OCI-LY7 (cell line): ENCODE measurements around the gene ERMN. TPM values are rescaled to one million over a fixed set of nuclear protein-coding genes. Genes with fewer than 3 reads are reported as not detected.

Experiments
- BruUV-seq: library from RNA; stranded (reverse); fragments of 400-500 nt; replicated peaks from 2 replicates; lab custom pipeline; 2021; lab: Mats Ljungman, UMichigan
- CTCF ChIA-PET: fragments of 300-600 bp; sonication (Branson Sonifier 250); formaldehyde crosslinking; loops from one replicate; lab custom pipeline; 2022; ENCODE audit warnings: antibody characterized with exemption; ENCODE audit not compliant: unreplicated experiment; lab: Charles Lee
- POLR2A ChIA-PET: fragments of 300-600 bp; sonication (Branson Sonifier 250); formaldehyde crosslinking; loops from one replicate; lab custom pipeline; 2022; ENCODE audit warnings: antibody characterized with exemption; lab: Charles Lee
- DNase-seq: peaks from one replicate; pipeline ENCODE4 v3.0.0-alpha.2; 2015; ENCODE audit warnings: low spot score
- H2AFZ ChIP-seq: fragments of 200-600 bp; sonication (generic), shearing (Covaris generic); 2 replicates; pipeline ENCODE4 v1.6.1; 2014; ENCODE audit warnings: mild to moderate bottlenecking, antibody characterized with exemption, low read length, moderate library complexity
- H3K27ac ChIP-seq: fragments of 200-600 bp; sonication (generic); 2 replicates; pipeline ENCODE4 v1.5.1; 2014; ENCODE audit warnings: mixed run types, low read depth, mild to moderate bottlenecking, moderate library complexity, low read length, inconsistent platforms; ENCODE audit not compliant: poor library complexity, severe bottlenecking
- H3K36me3 ChIP-seq: fragments of 200-600 bp; sonication (generic); 2 replicates; pipeline ENCODE4 v1.6.1; 2014; ENCODE audit warnings: mild to moderate bottlenecking, antibody characterized with exemption, low read length, moderate library complexity, mixed read lengths; ENCODE audit not compliant: insufficient read depth
- H3K4me1 ChIP-seq: fragments of 200-600 bp; sonication (generic); 2 replicates; pipeline ENCODE4 v1.5.1; 2014; ENCODE audit warnings: mild to moderate bottlenecking, low read length; ENCODE audit not compliant: insufficient read depth, poor library complexity, severe bottlenecking
- H3K4me2 ChIP-seq: fragments of 200-600 bp; sonication (generic); 2 replicates; pipeline ENCODE4 v1.6.1; 2014; ENCODE audit warnings: mild to moderate bottlenecking, low read length
- H3K4me3 ChIP-seq: fragments of 200-600 bp; sonication (generic); 2 replicates; pipeline ENCODE4 v1.5.1; 2014; ENCODE audit warnings: mild to moderate bottlenecking, low read depth, low read length; ENCODE audit not compliant: poor library complexity, severe bottlenecking
- H3K79me2 ChIP-seq: fragments of 200-600 bp; sonication (generic); 2 replicates; pipeline ENCODE4 v1.6.1; 2016; ENCODE audit warnings: low read depth, mild to moderate bottlenecking, low read length, moderate library complexity, mixed read lengths; ENCODE audit not compliant: insufficient read depth
- H3K9me2 ChIP-seq: fragments of 200-600 bp; sonication (generic); 2 replicates; pipeline ENCODE4 v1.6.1; 2016; ENCODE audit warnings: mild to moderate bottlenecking, low read length, mixed read lengths; ENCODE audit not compliant: insufficient read depth
- H3K9me3 ChIP-seq: fragments of 200-600 bp; sonication (generic); 2 replicates; pipeline ENCODE4 v1.6.1; 2014; ENCODE audit warnings: mild to moderate bottlenecking, mixed run types, low read length, mixed read lengths
- H4K20me1 ChIP-seq: fragments of 200-600 bp; sonication (generic); 2 replicates; pipeline ENCODE4 v1.6.1; 2014; ENCODE audit warnings: mild to moderate bottlenecking, antibody characterized with exemption, low read length, moderate library complexity, mixed read lengths; ENCODE audit not compliant: insufficient read depth
- EZH2phosphoT487 ChIP-seq: fragments of 200-600 bp; sonication (generic); IDR thresholded peaks from 2 replicates; pipeline ENCODE4 v1.6.1; 2018; ENCODE audit warnings: low read depth, borderline replicate concordance, mild to moderate bottlenecking, mixed run types, antibody characterized with exemption, low read length, moderate library complexity, mixed read lengths
- intact Hi-C: fragments of 100-400 bp; cut with micrococcal nuclease; formaldehyde crosslinking; loops from one replicate; pipeline ENCODE4 v1.10.0; 2022; ENCODE audit not compliant: unreplicated experiment
- total RNA-seq, 2 experiments: library from RNA; depleted of rRNA in 1 of 2; stranded (reverse); fragments of >200 nt in 1 of 2; shearing (Covaris generic) in 1 of 2; gene quantifications; 2 replicates each; pipeline ENCODE4 v1.2.3, GENCODE V29; 2014 to 2022
- TF ChIP-seq, protein P1 (sequence below): fragments of 200-600 bp; sonication (generic); conservative IDR thresholded peaks from 2 replicates; pipeline ENCODE4 v1.5.1; 2014; ENCODE audit warnings: mild to moderate bottlenecking, antibody characterized with exemption, low read length, moderate library complexity, mixed read lengths

Gene ERMN
- total RNA-seq, 2 experiments from 2014 or later: 2.1 to 2.2 TPM

DNA sequence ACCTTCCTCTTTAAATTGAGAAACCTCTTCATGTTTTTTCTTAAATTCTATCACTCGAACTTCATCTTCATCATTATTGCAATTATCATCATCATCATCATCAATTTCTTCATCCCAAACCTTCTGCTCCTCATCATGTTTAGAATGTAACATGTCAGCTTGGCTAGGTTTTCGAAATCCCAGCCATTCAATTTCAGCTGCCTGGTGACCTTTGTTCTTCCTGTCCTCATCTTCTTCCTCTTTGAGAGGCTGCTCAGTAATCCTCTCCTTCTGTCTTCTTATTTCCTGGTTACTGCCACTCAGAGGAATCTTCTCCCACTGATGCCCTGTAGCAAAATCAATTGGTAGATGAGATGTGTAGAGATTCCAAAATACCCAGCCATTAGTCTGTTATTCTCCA is 4.2 kb downstream of the ERMN start:
- intact Hi-C loops: no loop called here
- no peaks in the 10 kb centered on the region for H3K9me3 ChIP-seq
- no peak overlapping the region for H3K27ac ChIP-seq
- no TSS peak for BruUV-seq
- CTCF ChIA-PET: no interaction called here
- no peaks in the 10 kb centered on the region for H3K9me2 ChIP-seq
- no peaks in the 10 kb centered on the region for H3K79me2 ChIP-seq
- no peaks in the 10 kb centered on the region for H4K20me1 ChIP-seq
- no peaks in the 10 kb centered on the region for H3K36me3 ChIP-seq
- peaks cover 5% of the 10 kb centered on the region for H3K4me1 ChIP-seq
- TF ChIP-seq, protein P1, sequence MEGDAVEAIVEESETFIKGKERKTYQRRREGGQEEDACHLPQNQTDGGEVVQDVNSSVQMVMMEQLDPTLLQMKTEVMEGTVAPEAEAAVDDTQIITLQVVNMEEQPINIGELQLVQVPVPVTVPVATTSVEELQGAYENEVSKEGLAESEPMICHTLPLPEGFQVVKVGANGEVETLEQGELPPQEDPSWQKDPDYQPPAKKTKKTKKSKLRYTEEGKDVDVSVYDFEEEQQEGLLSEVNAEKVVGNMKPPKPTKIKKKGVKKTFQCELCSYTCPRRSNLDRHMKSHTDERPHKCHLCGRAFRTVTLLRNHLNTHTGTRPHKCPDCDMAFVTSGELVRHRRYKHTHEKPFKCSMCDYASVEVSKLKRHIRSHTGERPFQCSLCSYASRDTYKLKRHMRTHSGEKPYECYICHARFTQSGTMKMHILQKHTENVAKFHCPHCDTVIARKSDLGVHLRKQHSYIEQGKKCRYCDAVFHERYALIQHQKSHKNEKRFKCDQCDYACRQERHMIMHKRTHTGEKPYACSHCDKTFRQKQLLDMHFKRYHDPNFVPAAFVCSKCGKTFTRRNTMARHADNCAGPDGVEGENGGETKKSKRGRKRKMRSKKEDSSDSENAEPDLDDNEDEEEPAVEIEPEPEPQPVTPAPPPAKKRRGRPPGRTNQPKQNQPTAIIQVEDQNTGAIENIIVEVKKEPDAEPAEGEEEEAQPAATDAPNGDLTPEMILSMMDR: no peak
- TF ChIP-seq EZH2phosphoT487: no peak
- H3K4me2 ChIP-seq: no peak overlapping the region
- peak overlapping the region; percentile 12; the same call in 1 of the 2 replicates for H2AFZ ChIP-seq
- POLR2A ChIA-PET: no interaction called here
- H3K4me3 ChIP-seq: no peak overlapping the region
- DNase-seq: no peak

DNA sequence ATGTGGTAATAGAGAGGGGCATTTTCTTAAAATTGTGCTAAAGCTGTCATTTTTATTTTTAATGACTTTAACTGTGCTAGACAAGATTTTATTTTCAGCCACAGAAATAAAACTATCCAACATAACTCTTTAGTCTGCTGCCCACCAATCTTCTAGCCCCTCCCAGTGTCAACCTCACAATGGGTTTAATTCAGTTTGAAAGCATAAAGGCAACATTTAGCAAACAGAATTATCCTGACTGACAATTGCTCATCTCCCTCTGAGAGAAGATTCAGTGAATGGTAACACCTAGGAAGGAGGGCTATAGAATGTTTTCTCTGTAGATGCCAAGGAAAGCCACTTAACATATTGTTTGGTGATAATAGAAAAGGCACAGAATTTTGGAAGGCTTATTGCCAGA is 5.2 kb downstream of the ERMN start:
- Histone ChIP-seq H3K9me3 (no peaks in the 10 kb centered on the region), H2AFZ (no peak overlapping the region), H4K20me1 (no peaks in the 10 kb centered on the region), H3K4me1 (peaks cover 5% of the 10 kb centered on the region), H3K4me2 (no peak overlapping the region), H3K79me2 (no peaks in the 10 kb centered on the region), H3K27ac (no peak overlapping the region), H3K9me2 (no peaks in the 10 kb centered on the region), H3K4me3 (no peak overlapping the region), H3K36me3 (no peaks in the 10 kb centered on the region)
- intact Hi-C loops: no loop called here
- ChIA-PET POLR2A (no interaction called here), CTCF (no interaction called here)
- DNase-seq: no peak
- BruUV-seq: no TSS peak
- TF ChIP-seq, protein P1: no peak
- TF ChIP-seq EZH2phosphoT487: no peak

DNA sequence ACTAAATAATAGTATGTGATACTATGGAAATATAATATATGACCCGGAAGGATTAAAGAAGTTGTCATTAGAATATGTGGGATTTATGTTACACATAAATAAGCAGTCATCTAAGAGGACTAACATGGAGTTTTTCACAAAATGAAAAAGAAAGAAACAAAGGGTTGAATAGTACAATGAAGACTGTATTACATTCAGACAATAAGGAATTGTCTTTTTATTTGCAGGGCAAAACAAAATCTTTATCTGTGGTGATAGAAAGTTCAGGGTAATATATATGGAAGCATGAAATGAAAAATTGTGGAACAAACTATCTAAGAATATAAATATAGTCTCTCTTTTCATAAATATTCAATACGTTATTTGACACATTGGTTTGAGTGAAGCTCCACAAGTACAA is 5.8 kb downstream of the ERMN start:
- Histone ChIP-seq H3K9me3 (no peaks in the 10 kb centered on the region), H3K4me2 (no peak overlapping the region), H3K79me2 (no peaks in the 10 kb centered on the region), H3K9me2 (no peaks in the 10 kb centered on the region), H4K20me1 (no peaks in the 10 kb centered on the region), H3K4me1 (peaks cover 5% of the 10 kb centered on the region), H3K27ac (no peak overlapping the region), H3K4me3 (no peak overlapping the region), H2AFZ (no peak overlapping the region), H3K36me3 (no peaks in the 10 kb centered on the region)
- intact Hi-C loops: no loop called here
- POLR2A ChIA-PET: no interaction called here
- DNase-seq: no peak
- TF ChIP-seq, protein P1: no peak
- TF ChIP-seq EZH2phosphoT487: no peak
- CTCF ChIA-PET: no interaction called here
- BruUV-seq: no TSS peak
